Loucy (cell line): ENCODE measurements around the gene TIE1.

Source experiments
- H2AFZ ChIP-seq: fragments of 200-600 bp; sonication (generic); 2 replicates; pipeline ENCODE4 v1.6.0; 2016; ENCODE audit warnings: antibody characterized with exemption, mild to moderate bottlenecking, low read length, moderate library complexity
- H3F3A ChIP-seq: fragments of 200-600 bp; 2 replicates; pipeline ENCODE4 v1.6.0; 2016; ENCODE audit warnings: antibody characterized with exemption, low read depth, mild to moderate bottlenecking
- H3K27me3 ChIP-seq: fragments of 200-600 bp; sonication (generic); 2 replicates; pipeline ENCODE4 v1.6.1; 2014; ENCODE audit warnings: low read length, mild to moderate bottlenecking; ENCODE audit not compliant: insufficient read depth, poor library complexity, severe bottlenecking
- H3K36me3 ChIP-seq: fragments of 200-600 bp; sonication (generic); 2 replicates; pipeline ENCODE4 v1.6.1; 2016; ENCODE audit warnings: low read length; ENCODE audit not compliant: insufficient read depth
- H3K4me1 ChIP-seq: fragments of 200-600 bp; sonication (generic); 2 replicates; pipeline ENCODE4 v1.5.1; 2014; ENCODE audit warnings: low read length, mild to moderate bottlenecking; ENCODE audit not compliant: insufficient read depth, poor library complexity, severe bottlenecking
- H3K4me2 ChIP-seq: fragments of 200-600 bp; sonication (generic); 2 replicates; pipeline ENCODE4 v1.6.0; 2014; ENCODE audit warnings: antibody characterized with exemption, low read length, low read depth, mild to moderate bottlenecking; ENCODE audit not compliant: poor library complexity, severe bottlenecking
- H3K4me3 ChIP-seq: fragments of 200-600 bp; sonication (generic); 2 replicates; pipeline ENCODE4 v1.5.1; 2014; ENCODE audit warnings: low read length, mild to moderate bottlenecking, mixed read lengths; ENCODE audit not compliant: poor library complexity, severe bottlenecking
- H3K79me2 ChIP-seq: fragments of 200-600 bp; sonication (generic); 2 replicates; pipeline ENCODE4 v1.6.1; 2014; ENCODE audit warnings: low read length; ENCODE audit not compliant: insufficient read depth
- H3K9ac ChIP-seq: fragments of 200-600 bp; sonication (generic); 2 replicates; pipeline ENCODE4 v1.6.0; 2014; ENCODE audit warnings: mild to moderate bottlenecking, low read depth, low read length, moderate library complexity; ENCODE audit not compliant: poor library complexity, severe bottlenecking
- H3K9me2 ChIP-seq: fragments of 200-600 bp; sonication (generic); replicated peaks from 2 replicates; pipeline ENCODE4 v1.6.1; 2016; ENCODE audit warnings: low read depth, low read length, mixed read lengths
- H3K9me3 ChIP-seq: fragments of 200-600 bp; sonication (generic); 2 replicates; pipeline ENCODE4 v1.6.1; 2014; ENCODE audit warnings: mild to moderate bottlenecking, antibody characterized with exemption, low read length, low read depth; ENCODE audit not compliant: insufficient read depth
- H4K20me1 ChIP-seq: fragments of 200-600 bp; sonication (generic); 2 replicates; pipeline ENCODE4 v1.6.0; 2014; ENCODE audit warnings: antibody characterized with exemption, low read length, mild to moderate bottlenecking; ENCODE audit not compliant: insufficient read depth, poor library complexity, severe bottlenecking
- CTCF ChIP-seq: fragments of 200-600 bp; sonication (generic); conservative IDR thresholded peaks from 2 replicates; pipeline ENCODE4 v1.5.1; 2014; ENCODE audit warnings: mild to moderate bottlenecking, antibody characterized with exemption, low read length
- EZH2phosphoT487 ChIP-seq: fragments of 200-600 bp; IDR thresholded peaks from 2 replicates; pipeline ENCODE4 v1.6.1; 2018; ENCODE audit warnings: antibody characterized with exemption, mild to moderate bottlenecking, moderate library complexity, borderline replicate concordance

Gene TIE1

GRCh38 chr1:43266881-43267280, 33.9 kb upstream of the TIE1 start:
- Histone ChIP-seq H3K36me3 (no peaks in the 10 kb centered on the region), H3F3A (no peaks in the 10 kb centered on the region)
- TF ChIP-seq CTCF: no peak

GRCh38 chr1:43267291-43267805, 33.4 kb upstream of the TIE1 start:
- no peak overlapping the region for H3K9ac ChIP-seq
- no peak overlapping the region for H3K4me3 ChIP-seq
- no peak overlapping the region for H2AFZ ChIP-seq
- H3K4me1 ChIP-seq: no peaks in the 10 kb centered on the region
- H3K36me3 ChIP-seq: no peaks in the 10 kb centered on the region
- no peaks in the 10 kb centered on the region for H4K20me1 ChIP-seq
- H3K79me2 ChIP-seq: no peaks in the 10 kb centered on the region
- no peaks in the 10 kb centered on the region for H3F3A ChIP-seq
- no peak for TF ChIP-seq EZH2phosphoT487
- TF ChIP-seq CTCF: no peak
- H3K9me3 ChIP-seq: no peaks in the 10 kb centered on the region
- H3K9me2 ChIP-seq: no peaks in the 10 kb centered on the region
- no peak overlapping the region for H3K4me2 ChIP-seq
- H3K27me3 ChIP-seq: peaks cover 58% of the 10 kb centered on the region

More at GRCh38 chr1:43266881-43267280, 33.9 kb upstream of the TIE1 start:
- Histone ChIP-seq H3K4me2 (no peak overlapping the region), H3K27me3 (peaks cover 57% of the 10 kb centered on the region), H2AFZ (no peak overlapping the region), H4K20me1 (no peaks in the 10 kb centered on the region), H3K9ac (no peak overlapping the region), H3K79me2 (no peaks in the 10 kb centered on the region), H3K9me3 (no peaks in the 10 kb centered on the region), H3K4me1 (no peaks in the 10 kb centered on the region), H3K9me2 (no peaks in the 10 kb centered on the region), H3K4me3 (no peak overlapping the region)

- H3K9ac ChIP-seq: no peak overlapping the region
- no peaks in the 10 kb centered on the region for H3K9me3 ChIP-seq
- H2AFZ ChIP-seq: no peak overlapping the region
These were observed 32.9 kb upstream of the TIE1 start for GRCh38 chr1:43267818-43268425.

More at GRCh38 chr1:43267818-43268425, 32.9 kb upstream of the TIE1 start:
- H4K20me1 ChIP-seq: no peaks in the 10 kb centered on the region
- no peak overlapping the region for H3K4me2 ChIP-seq
- H3K4me3 ChIP-seq: no peak overlapping the region
- no peaks in the 10 kb centered on the region for H3K79me2 ChIP-seq
- TF ChIP-seq CTCF (no peak), EZH2phosphoT487 (no peak)
- H3K4me1 ChIP-seq: no peaks in the 10 kb centered on the region
- H3K9me2 ChIP-seq: no peaks in the 10 kb centered on the region
- no peaks in the 10 kb centered on the region for H3K36me3 ChIP-seq
- H3F3A ChIP-seq: no peaks in the 10 kb centered on the region
- peaks cover 59% of the 10 kb centered on the region for H3K27me3 ChIP-seq
